ENCODE results near the gene EDN3.
"Not testable (repeated sequence)": the region's sequence is repeated elsewhere in the genome, so short reads cannot be mapped to it uniquely, and the experiment has no call there.

Gene EDN3

GRCh38 chr20:59340201-59340885 lies 39.9 kb downstream of the EDN3 start:
- no peak for DNase-seq

- DNase-seq = not testable (repeated sequence)
Measured at GRCh38 chr20:59341285-59342022, 41.0 kb downstream of the EDN3 start.

- DNase-seq = no peak
Measured at GRCh38 chr20:59342023-59342957, 41.9 kb downstream of the EDN3 start.

GRCh38 chr20:59346061-59346460 lies 45.6 kb downstream of the EDN3 start:
- DNase-seq = no peak

- DNase-seq = no peak
Measured at GRCh38 chr20:59349277-59349676, 48.9 kb downstream of the EDN3 start.

- DNase-seq = no peak
Measured at GRCh38 chr20:59350330-59351156, 50.1 kb downstream of the EDN3 start.

- no peak for DNase-seq
Measured at GRCh38 chr20:59351157-59352040, 51.0 kb downstream of the EDN3 start.

GRCh38 chr20:59352541-59352940 lies 52.1 kb downstream of the EDN3 start:
- DNase-seq = no peak

GRCh38 chr20:59352990-59353389 lies 52.6 kb downstream of the EDN3 start:
- no peak for DNase-seq

- no peak for DNase-seq
Measured at GRCh38 chr20:59354460-59354859, 54.0 kb downstream of the EDN3 start.

GRCh38 chr20:59355242-59355641 lies 54.8 kb downstream of the EDN3 start:
- no peak for DNase-seq

GRCh38 chr20:59356662-59357165 lies 56.3 kb downstream of the EDN3 start:
- no peak for DNase-seq

- DNase-seq = not testable (repeated sequence)
Measured at GRCh38 chr20:59358793-59359192, 58.4 kb downstream of the EDN3 start.

GRCh38 chr20:59359906-59360725 lies 59.7 kb downstream of the EDN3 start:
- DNase-seq = no peak

- no peak for DNase-seq
Measured at GRCh38 chr20:59360934-59361333, 60.5 kb downstream of the EDN3 start.

- no peak for DNase-seq
Measured at GRCh38 chr20:59361411-59361810, 61.0 kb downstream of the EDN3 start.

- no peak for DNase-seq
Measured at GRCh38 chr20:59363101-59363500, 62.7 kb downstream of the EDN3 start.

- DNase-seq = no peak
Measured at GRCh38 chr20:59364611-59365010, 64.2 kb downstream of the EDN3 start.

- DNase-seq = no peak
Measured at GRCh38 chr20:59365611-59366285, 65.3 kb downstream of the EDN3 start.

GRCh38 chr20:59371431-59371830 lies 71.0 kb downstream of the EDN3 start:
- DNase-seq = no peak

All from 8988T (cell line).